SKM-1 treated with dmso at 0.1 percent for 144 hours (cell line): Measurements from ENCODE around the gene PEX26.
"Not testable (repeated sequence)": the region's sequence is repeated elsewhere in the genome, so short reads cannot be mapped to it uniquely, and the experiment has no call there.

Source experiments
- DNase-seq: peaks from one replicate; lab custom pipeline; 2025; ENCODE audit not compliant: unreplicated experiment; lab: John Stamatoyannopoulos, UW

PEX26 gene

GRCh38 chr22:18115906-18116371, 38.1 kb downstream of the PEX26 start:
- no peak for DNase-seq

- no peak for DNase-seq
Observed at GRCh38 chr22:18116634-18117033, 38.8 kb downstream of the PEX26 start.

- no peak for DNase-seq
Observed at GRCh38 chr22:18118345-18118915, 40.6 kb downstream of the PEX26 start.

- DNase-seq = no peak
Observed at GRCh38 chr22:18119409-18120110, 41.8 kb downstream of the PEX26 start.

- no peak for DNase-seq
Observed at GRCh38 chr22:18120857-18121256, 43.1 kb downstream of the PEX26 start.

GRCh38 chr22:18121506-18121905, 43.7 kb downstream of the PEX26 start:
- no peak for DNase-seq

- DNase-seq = no peak
Observed at GRCh38 chr22:18121954-18122554, 44.3 kb downstream of the PEX26 start.

- not testable (repeated sequence) for DNase-seq
Observed at GRCh38 chr22:18123476-18124025, 45.8 kb downstream of the PEX26 start.

GRCh38 chr22:18126606-18127005, 48.8 kb downstream of the PEX26 start:
- DNase-seq = no peak

GRCh38 chr22:18130018-18130417, 52.2 kb downstream of the PEX26 start:
- no peak for DNase-seq

- no peak for DNase-seq
Observed at GRCh38 chr22:18130699-18131429, 53.1 kb downstream of the PEX26 start.

- DNase-seq = no peak
Observed at GRCh38 chr22:18133452-18133851, 55.7 kb downstream of the PEX26 start.

- DNase-seq = no peak
Observed at GRCh38 chr22:18136563-18137320, 59.0 kb downstream of the PEX26 start.

GRCh38 chr22:18141004-18141403, 63.2 kb downstream of the PEX26 start:
- DNase-seq = not testable (repeated sequence)

GRCh38 chr22:18144105-18144504, 66.3 kb downstream of the PEX26 start:
- no peak for DNase-seq

- DNase-seq = no peak
Observed at GRCh38 chr22:18145676-18146388, 68.0 kb downstream of the PEX26 start.

GRCh38 chr22:18146389-18146753, 68.6 kb downstream of the PEX26 start:
- DNase-seq = no peak

GRCh38 chr22:18147791-18148190, 70.0 kb downstream of the PEX26 start:
- DNase-seq = no peak

- no peak for DNase-seq
Observed at GRCh38 chr22:18148293-18148965, 70.6 kb downstream of the PEX26 start.

GRCh38 chr22:18152519-18152918, 74.7 kb downstream of the PEX26 start:
- no peak for DNase-seq
